Measurements from ENCODE around the gene SFTPB. TPM values are rescaled to one million over a fixed set of nuclear protein-coding genes. Genes with fewer than 3 reads are reported as not detected.
A peak's percentile ranks its signal among the peaks of the same experiment; 100 is the strongest.
"Not testable (repeated sequence)": the region's sequence is repeated elsewhere in the genome, so short reads cannot be mapped to it uniquely, and the experiment has no call there.

The SFTPB gene
- not detected for total RNA-seq
- long read RNA-seq, result 0 reads

- DNase-seq, result no peak
- Histone ChIP-seq H3K9me3 (replicated peaks) (no peaks in the 10 kb centered on the region), H3K27me3 (ENCODE audit: low read depth) (no peaks in the 10 kb centered on the region), H3K36me3 (no peaks in the 10 kb centered on the region), H3K4me1 (peaks cover 15% of the 10 kb centered on the region), H3K27ac (replicated peaks) (no peak within 1 kb of the TSS), H3K4me3 (no peak within 1 kb of the TSS)
- no peak for TF ChIP-seq CTCF (IDR thresholded peaks at IDR 0.05; ENCODE audit: borderline replicate concordance)
- intact Hi-C loops (cut with micrococcal nuclease), result no loop called here
Measured at GRCh38 chr2:85668009-85668856, at the start of gene SFTPB. Gene SFTPB (minus strand): TSS chr2:85668199. CDS start chr2:85668183, 16 bp downstream.

- Histone ChIP-seq H3K27ac (replicated peaks) (no peak overlapping the region), H3K27me3 (ENCODE audit: low read depth) (no peaks in the 10 kb centered on the region), H3K9me3 (replicated peaks) (no peaks in the 10 kb centered on the region), H3K36me3 (no peaks in the 10 kb centered on the region), H3K4me1 (peaks cover 35% of the 10 kb centered on the region), H3K4me3 (no peak overlapping the region)
- intact Hi-C loops (cut with micrococcal nuclease), result no loop called here
- no peak for DNase-seq
- TF ChIP-seq CTCF (IDR thresholded peaks at IDR 0.05; ENCODE audit: borderline replicate concordance), result no peak
Measured at GRCh38 chr2:85717308-85718008, 49.5 kb upstream of the SFTPB start.

GRCh38 chr2:85716346-85716914 lies 48.4 kb upstream of the SFTPB start:
- intact Hi-C loops (cut with micrococcal nuclease), result no loop called here
- peaks cover 43% of the 10 kb centered on the region for H3K4me1 ChIP-seq
- H3K27ac ChIP-seq (replicated peaks), result no peak overlapping the region
- DNase-seq, result no peak
- H3K27me3 ChIP-seq (ENCODE audit: low read depth), result no peaks in the 10 kb centered on the region
- H3K36me3 ChIP-seq, result no peaks in the 10 kb centered on the region
- no peaks in the 10 kb centered on the region for H3K9me3 ChIP-seq (replicated peaks)
- H3K4me3 ChIP-seq, result no peak overlapping the region
- no peak for TF ChIP-seq CTCF (IDR thresholded peaks at IDR 0.05; ENCODE audit: borderline replicate concordance)

- no peaks in the 10 kb centered on the region for H3K36me3 ChIP-seq
- intact Hi-C loops (cut with micrococcal nuclease), result no loop called here
- peaks cover 53% of the 10 kb centered on the region for H3K4me1 ChIP-seq
- no peak for DNase-seq
- TF ChIP-seq CTCF (IDR thresholded peaks at IDR 0.05; ENCODE audit: borderline replicate concordance), result no peak
- H3K9me3 ChIP-seq (replicated peaks), result no peaks in the 10 kb centered on the region
- no peaks in the 10 kb centered on the region for H3K27me3 ChIP-seq (ENCODE audit: low read depth)
- H3K4me3 ChIP-seq, result no peak overlapping the region
- H3K27ac ChIP-seq (replicated peaks), result peak overlapping the region; percentile 94
Measured at GRCh38 chr2:85714841-85715240, 46.8 kb upstream of the SFTPB start.

GRCh38 chr2:85714421-85714820 lies 46.4 kb upstream of the SFTPB start:
- DNase-seq; intact Hi-C loops (cut with micrococcal nuclease); H3K36me3 ChIP-seq; H3K4me3 ChIP-seq; H3K9me3 ChIP-seq (replicated peaks); H3K27me3 ChIP-seq (ENCODE audit: low read depth): not testable (repeated sequence)
- peak overlapping the region; percentile 94 for H3K27ac ChIP-seq (replicated peaks)
- H3K4me1 ChIP-seq, result peaks cover 53% of the 10 kb centered on the region
